HL-60 (cell line): ENCODE measurements around the gene RNF151.

Source experiments
- CTCF ChIP-seq: IDR thresholded peaks from one replicate; pipeline ENCODE4 v1.5.1; 2011; ENCODE audit warnings: low read length, control low read depth, inconsistent platforms; ENCODE audit not compliant: insufficient read depth
- POLR2AphosphoS5 ChIP-seq: IDR thresholded peaks from 2 replicates; pipeline ENCODE4 v1.6.1; 2012; ENCODE audit warnings: low read depth
- REST ChIP-seq: IDR thresholded peaks from 2 replicates; pipeline ENCODE4 v1.6.1; 2012; ENCODE audit warnings: low read depth; ENCODE audit not compliant: insufficient replicate concordance

- no peak for TF ChIP-seq CTCF
- TF ChIP-seq POLR2AphosphoS5: no peak
- no peak for TF ChIP-seq REST
Observed at GRCh38 chr16:1980770-1981087, 14.1 kb downstream of the RNF151 start.
